OCI-LY3 (cell line): ENCODE data around the gene KANSL3.

ENCODE experiments used
- H2AFZ ChIP-seq: fragments of 200-600, 300-600 bp; shearing (Covaris generic); 2 replicates; pipeline ENCODE4 v1.6.0; 2014; ENCODE audit warnings: antibody characterized with exemption, low read depth, low read length
- H3K27ac ChIP-seq: fragments of 200-600, 300-600 bp; sonication (generic); 2 replicates; pipeline ENCODE4 v1.5.1; 2014; ENCODE audit warnings: mild to moderate bottlenecking, low read length, moderate library complexity, mixed read lengths
- H3K27me3 ChIP-seq: fragments of 200-600, 300-600 bp; sonication (generic); 2 replicates; pipeline ENCODE4 v1.6.1; 2014; ENCODE audit warnings: low read depth, low read length, mixed read lengths
- H3K36me3 ChIP-seq: fragments of 200-600, 300-600 bp; sonication (generic); replicated peaks from 2 replicates; pipeline ENCODE3; 2014; ENCODE audit warnings: low read depth, low read length, mixed read lengths
- H3K4me1 ChIP-seq: fragments of 300-600, 200-600 bp; sonication (generic); 2 replicates; pipeline ENCODE4 v1.6.1; 2014; ENCODE audit warnings: low read length, mixed read lengths
- H3K4me2 ChIP-seq: fragments of 200-600, 300-600 bp; sonication (generic); 2 replicates; pipeline ENCODE4 v1.6.1; 2014; ENCODE audit warnings: low read length, mixed read lengths
- H3K4me3 ChIP-seq: fragments of 300-600, 200-600 bp; sonication (generic); 2 replicates; pipeline ENCODE4 v1.5.1; 2014; ENCODE audit warnings: antibody characterized with exemption, mild to moderate bottlenecking, low read length, moderate library complexity
- H3K79me2 ChIP-seq: fragments of 300-600, 200-600 bp; shearing (Covaris generic); 2 replicates; pipeline ENCODE4 v1.6.1; 2014; ENCODE audit warnings: mild to moderate bottlenecking, low read length, mixed read lengths
- H3K9ac ChIP-seq: fragments of 300-600, 200-600 bp; shearing (Covaris generic); 2 replicates; pipeline ENCODE4 v1.6.0; 2014; ENCODE audit warnings: mild to moderate bottlenecking, low read length, moderate library complexity
- H3K9me3 ChIP-seq: fragments of 200-600, 300-600 bp; shearing (Covaris generic); 2 replicates; pipeline ENCODE4 v1.6.1; 2014; ENCODE audit warnings: low read length, mixed read lengths; ENCODE audit not compliant: insufficient read depth
- H4K20me1 ChIP-seq: fragments of 200-600, 300-600 bp; sonication (generic); 2 replicates; pipeline ENCODE4 v1.6.1; 2016; ENCODE audit warnings: low read length, mixed read lengths; ENCODE audit not compliant: insufficient read depth
- EZH2phosphoT487 ChIP-seq: fragments of 200-600 bp; shearing (Covaris generic); IDR thresholded peaks from 2 replicates; pipeline ENCODE4 v1.6.1; 2018; ENCODE audit warnings: antibody characterized with exemption, mixed run types, low read depth
- TF ChIP-seq, protein P1 (sequence below): fragments of 200-600, 300-600 bp; sonication (generic); IDR thresholded peaks from 2 replicates; pipeline ENCODE4 v1.5.1; 2014; ENCODE audit warnings: antibody characterized with exemption, low read length, low read depth

Gene KANSL3

DNA sequence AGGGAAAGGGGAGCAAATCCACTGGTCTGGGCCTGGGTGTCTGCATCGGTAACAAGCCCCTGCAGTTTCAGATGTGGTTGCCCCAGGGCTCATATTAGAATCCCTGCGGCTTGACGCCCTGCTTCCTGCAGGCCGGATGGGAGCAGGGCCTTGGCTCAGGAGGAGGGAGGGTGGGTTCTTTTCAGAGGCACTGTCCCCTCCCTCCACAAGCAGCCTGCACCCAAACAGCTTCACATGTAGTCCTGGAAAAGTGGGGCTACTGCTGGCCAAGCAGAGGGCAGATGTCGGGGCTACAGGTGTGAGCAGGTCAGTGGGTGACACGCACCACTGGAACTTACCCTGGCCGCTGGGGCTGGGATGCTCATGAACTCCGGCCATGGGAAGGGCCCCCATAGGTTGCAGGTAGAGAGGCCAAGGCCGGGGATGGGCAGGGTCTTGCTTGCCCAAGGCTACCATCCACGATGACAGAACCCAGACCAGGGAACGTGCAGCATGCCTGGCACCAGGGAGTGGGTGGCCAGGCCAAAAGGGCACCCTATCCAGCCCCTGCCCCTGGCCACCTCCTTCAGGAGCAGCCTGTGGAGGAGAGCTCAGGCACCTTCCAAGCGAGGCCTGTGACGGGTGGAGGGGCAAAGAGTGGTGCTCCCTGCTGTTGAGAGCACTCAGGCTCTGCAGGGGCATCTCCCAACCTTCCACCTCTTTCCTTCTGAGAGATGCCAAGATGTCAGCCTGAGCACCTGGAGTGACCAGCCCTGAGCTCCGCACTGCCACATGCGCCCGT is 84.7 kb downstream of the KANSL3 start:
- no peak overlapping the region for H3K27ac ChIP-seq
- H3K79me2 ChIP-seq: no peaks in the 10 kb centered on the region
- no peaks in the 10 kb centered on the region for H3K27me3 ChIP-seq
- no peaks in the 10 kb centered on the region for H3K9me3 ChIP-seq
- H4K20me1 ChIP-seq: no peaks in the 10 kb centered on the region; the same call in 1 of the 2 replicates
- no peak overlapping the region for H2AFZ ChIP-seq
- no peak overlapping the region for H3K4me3 ChIP-seq
- peaks cover 7% of the 10 kb centered on the region for H3K36me3 ChIP-seq
- H3K4me2 ChIP-seq: no peak overlapping the region
- no peak for TF ChIP-seq EZH2phosphoT487
- TF ChIP-seq, protein P1, sequence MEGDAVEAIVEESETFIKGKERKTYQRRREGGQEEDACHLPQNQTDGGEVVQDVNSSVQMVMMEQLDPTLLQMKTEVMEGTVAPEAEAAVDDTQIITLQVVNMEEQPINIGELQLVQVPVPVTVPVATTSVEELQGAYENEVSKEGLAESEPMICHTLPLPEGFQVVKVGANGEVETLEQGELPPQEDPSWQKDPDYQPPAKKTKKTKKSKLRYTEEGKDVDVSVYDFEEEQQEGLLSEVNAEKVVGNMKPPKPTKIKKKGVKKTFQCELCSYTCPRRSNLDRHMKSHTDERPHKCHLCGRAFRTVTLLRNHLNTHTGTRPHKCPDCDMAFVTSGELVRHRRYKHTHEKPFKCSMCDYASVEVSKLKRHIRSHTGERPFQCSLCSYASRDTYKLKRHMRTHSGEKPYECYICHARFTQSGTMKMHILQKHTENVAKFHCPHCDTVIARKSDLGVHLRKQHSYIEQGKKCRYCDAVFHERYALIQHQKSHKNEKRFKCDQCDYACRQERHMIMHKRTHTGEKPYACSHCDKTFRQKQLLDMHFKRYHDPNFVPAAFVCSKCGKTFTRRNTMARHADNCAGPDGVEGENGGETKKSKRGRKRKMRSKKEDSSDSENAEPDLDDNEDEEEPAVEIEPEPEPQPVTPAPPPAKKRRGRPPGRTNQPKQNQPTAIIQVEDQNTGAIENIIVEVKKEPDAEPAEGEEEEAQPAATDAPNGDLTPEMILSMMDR: no peak
- H3K4me1 ChIP-seq: peaks cover 5% of the 10 kb centered on the region; the same call in 1 of the 2 replicates
- no peak overlapping the region for H3K9ac ChIP-seq

DNA sequence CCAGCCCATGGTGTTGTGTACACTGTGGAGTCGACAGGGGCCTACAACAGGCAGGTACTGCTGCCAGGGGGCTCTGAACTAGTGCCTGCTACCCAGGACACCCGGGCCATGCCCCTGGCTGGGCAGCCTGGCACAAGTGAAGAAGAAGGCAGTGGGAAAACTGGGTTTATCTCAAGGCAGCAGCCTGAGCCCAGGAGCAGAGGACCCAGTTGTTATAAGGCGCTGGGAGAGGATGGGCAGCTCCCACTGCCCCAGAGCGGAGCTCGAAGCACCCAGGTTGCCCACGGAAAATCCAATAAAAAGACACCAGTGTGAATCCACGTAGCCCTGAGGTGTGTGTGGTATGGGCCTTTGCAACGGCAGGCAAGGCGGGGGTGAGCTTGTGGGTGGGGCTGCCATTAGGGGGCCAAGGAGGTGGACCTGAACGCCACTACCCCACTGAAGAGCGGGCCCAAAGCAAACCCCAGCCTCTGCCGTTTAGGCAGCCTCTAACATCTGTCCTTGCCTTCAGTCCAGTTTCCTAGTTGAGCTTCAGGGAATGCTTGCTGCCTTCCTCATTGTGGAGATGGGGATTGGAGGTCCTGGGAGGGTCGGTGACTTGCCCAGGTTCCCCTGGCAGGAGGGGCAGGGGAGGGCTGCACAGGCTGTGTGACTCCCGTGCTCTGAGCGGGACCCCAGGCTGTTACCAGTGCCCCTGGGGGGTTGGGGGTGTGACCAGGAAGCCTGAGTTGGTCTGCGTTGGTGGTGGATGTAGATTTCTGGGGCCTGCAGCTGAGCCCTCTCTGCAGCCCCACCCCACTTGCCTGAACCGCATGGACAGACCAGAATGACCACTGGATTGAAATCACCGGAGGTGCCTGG is 85.6 kb downstream of the KANSL3 start:
- Histone ChIP-seq H3K4me1 (peaks cover 5% of the 10 kb centered on the region; the same call in 1 of the 2 replicates), H3K27me3 (no peaks in the 10 kb centered on the region), H3K4me3 (no peak overlapping the region), H3K4me2 (no peak overlapping the region), H3K79me2 (no peaks in the 10 kb centered on the region), H3K9me3 (no peaks in the 10 kb centered on the region), H4K20me1 (peaks cover 2% of the 10 kb centered on the region), H2AFZ (no peak overlapping the region), H3K27ac (no peak overlapping the region), H3K36me3 (peaks cover 9% of the 10 kb centered on the region), H3K9ac (no peak overlapping the region)
- no peak for TF ChIP-seq EZH2phosphoT487
- TF ChIP-seq, protein P1: no peak

DNA sequence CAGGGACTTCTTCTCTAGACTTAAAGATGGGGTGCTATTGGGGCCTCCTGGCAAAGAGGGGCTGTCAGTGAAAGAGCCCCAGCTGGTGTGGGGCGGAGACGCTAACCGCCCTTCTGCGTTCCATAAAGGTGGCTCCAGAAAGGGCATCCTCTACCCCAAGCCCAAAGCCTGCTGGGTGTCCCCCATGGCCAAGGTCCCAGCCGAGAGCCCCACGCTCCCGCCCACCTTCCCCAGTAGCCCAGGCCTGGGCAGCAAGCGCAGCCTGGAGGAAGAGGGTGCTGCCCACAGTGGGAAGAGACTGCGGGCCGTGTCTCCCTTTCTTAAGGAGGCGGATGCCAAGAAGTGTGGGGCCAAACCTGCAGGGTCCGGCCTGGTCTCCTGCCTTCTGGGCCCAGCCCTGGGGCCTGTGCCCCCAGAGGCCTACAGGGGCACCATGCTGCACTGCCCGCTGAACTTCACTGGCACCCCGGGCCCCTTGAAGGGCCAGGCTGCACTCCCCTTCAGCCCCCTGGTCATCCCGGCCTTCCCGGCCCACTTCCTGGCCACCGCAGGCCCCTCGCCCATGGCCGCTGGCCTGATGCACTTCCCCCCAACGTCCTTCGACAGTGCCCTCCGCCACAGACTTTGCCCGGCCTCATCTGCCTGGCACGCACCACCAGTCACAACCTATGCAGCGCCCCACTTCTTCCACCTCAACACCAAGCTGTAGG is 86.4 kb downstream of the KANSL3 start:
- Histone ChIP-seq H2AFZ (no peak overlapping the region), H3K79me2 (no peaks in the 10 kb centered on the region), H3K9me3 (no peaks in the 10 kb centered on the region), H3K4me3 (no peak overlapping the region), H3K4me1 (peaks cover 5% of the 10 kb centered on the region; the same call in 1 of the 2 replicates), H3K27me3 (no peaks in the 10 kb centered on the region), H3K9ac (no peak overlapping the region), H3K36me3 (peaks cover 12% of the 10 kb centered on the region), H4K20me1 (peaks cover 6% of the 10 kb centered on the region), H3K27ac (no peak overlapping the region), H3K4me2 (no peak overlapping the region)
- TF ChIP-seq EZH2phosphoT487: no peak
- TF ChIP-seq, protein P1: no peak
